ENCODE results near the gene CDK14.

DNA sequence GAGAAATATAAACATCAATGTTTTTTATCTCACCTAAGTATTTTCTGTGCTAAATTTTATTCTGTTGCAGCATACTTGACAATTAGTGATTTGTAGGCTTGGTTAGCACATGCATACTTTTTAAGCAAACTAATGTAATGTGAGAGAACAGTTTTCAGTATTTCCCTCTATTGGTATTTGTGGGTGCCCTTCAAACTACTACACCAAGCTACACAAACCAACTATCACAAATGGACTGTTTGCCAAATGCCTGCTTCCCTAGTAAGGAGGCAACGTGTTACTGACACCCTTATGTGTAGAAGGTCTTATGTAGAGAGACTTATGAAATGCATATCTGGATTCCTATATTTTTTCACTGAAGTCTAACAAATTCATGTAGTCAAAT is 569.7 kb downstream of the CDK14 start:
- TF ChIP-seq MYC (IDR thresholded peaks at IDR 0.05; ENCODE audit: insufficient read depth, insufficient read length, insufficient replicate concordance, low read length, severe bottlenecking) (no peak), JUND (IDR thresholded peaks at IDR 0.05; ENCODE audit: low read depth, low read length) (no peak), CREB1 (IDR thresholded peaks at IDR 0.05; ENCODE audit: low read depth) (no peak), FOXM1 (IDR thresholded peaks at IDR 0.05; ENCODE audit: low read depth, low read length) (no peak), CEBPB (IDR thresholded peaks at IDR 0.05; ENCODE audit: borderline replicate concordance in 1 of 2, low read depth in 2 of 2, low read length in 2 of 2) (no peak), TCF12 (IDR thresholded peaks at IDR 0.05; ENCODE audit: low read depth, low read length) (no peak), IKZF1 (conservative IDR thresholded peaks at IDR 0.05) (no peak), ZNF24 (IDR thresholded peaks at IDR 0.05) (no peak)
- TF ChIP-seq, protein P1, sequence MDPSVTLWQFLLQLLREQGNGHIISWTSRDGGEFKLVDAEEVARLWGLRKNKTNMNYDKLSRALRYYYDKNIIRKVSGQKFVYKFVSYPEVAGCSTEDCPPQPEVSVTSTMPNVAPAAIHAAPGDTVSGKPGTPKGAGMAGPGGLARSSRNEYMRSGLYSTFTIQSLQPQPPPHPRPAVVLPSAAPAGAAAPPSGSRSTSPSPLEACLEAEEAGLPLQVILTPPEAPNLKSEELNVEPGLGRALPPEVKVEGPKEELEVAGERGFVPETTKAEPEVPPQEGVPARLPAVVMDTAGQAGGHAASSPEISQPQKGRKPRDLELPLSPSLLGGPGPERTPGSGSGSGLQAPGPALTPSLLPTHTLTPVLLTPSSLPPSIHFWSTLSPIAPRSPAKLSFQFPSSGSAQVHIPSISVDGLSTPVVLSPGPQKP (IDR thresholded peaks at IDR 0.05; ENCODE audit: low read depth, low read length), result no peak

All from GM12878 (cell line).